NK-92 treated with Interleukin-12 subunit alpha and Interleukin-12 subunit beta, amount 100 ng/mL, for 24 hours (cell line): ENCODE data around the gene RPAP3.

Experiments
- DNase-seq: peaks from one replicate; lab custom pipeline; 2025; lab: John Stamatoyannopoulos, UW

Gene RPAP3

GRCh38 chr12:47743311-47743860 is 37.6 kb upstream of the RPAP3 start:
- no peak for DNase-seq

DNA sequence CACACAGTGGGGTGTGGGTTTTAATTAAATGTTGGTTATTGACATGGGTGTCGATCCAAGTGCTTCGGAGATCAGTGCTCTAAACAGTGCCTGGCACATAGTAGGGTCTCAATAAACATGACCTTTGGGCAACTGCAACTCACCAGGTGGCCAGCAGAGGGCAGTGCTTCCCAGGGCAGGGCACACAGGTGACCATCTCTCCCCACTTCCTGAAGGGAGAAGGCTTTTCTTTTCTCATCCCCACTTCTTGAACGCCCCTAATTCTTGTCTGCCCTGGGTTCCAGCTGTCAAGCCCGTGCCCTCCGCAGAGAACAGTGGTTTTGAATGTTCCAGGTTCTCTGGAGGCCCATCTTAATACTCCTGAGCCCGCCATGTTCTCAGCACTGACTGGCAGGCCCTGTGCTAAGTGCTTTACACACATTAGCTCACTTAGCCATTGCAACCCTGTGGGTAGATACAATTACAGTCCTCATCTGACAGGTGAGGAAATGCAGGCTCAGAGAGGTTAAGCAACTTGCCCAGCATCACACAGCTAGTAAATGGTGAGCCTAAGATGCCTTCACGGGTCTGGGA is 36.5 kb upstream of the RPAP3 start:
- peak; percentile 49 for DNase-seq

DNA sequence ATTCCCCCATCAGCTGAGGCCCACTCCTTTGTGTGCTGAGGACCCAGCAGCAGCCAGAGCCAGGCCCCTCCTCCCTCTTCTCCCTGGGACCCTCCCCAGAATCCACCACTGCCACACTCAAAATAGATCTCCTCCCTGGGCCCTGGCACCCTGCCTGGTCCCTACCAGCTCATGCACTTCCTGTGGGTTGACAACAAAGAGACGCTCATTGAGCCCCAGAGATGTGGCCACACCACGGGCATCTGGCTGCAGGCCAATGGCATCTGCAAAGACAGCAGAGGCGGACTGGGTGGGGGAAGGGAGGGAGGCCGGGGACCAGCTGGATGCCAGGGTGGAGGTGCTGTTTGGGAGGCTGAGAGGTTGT is 35.5 kb upstream of the RPAP3 start:
- DNase-seq = no peak

DNA sequence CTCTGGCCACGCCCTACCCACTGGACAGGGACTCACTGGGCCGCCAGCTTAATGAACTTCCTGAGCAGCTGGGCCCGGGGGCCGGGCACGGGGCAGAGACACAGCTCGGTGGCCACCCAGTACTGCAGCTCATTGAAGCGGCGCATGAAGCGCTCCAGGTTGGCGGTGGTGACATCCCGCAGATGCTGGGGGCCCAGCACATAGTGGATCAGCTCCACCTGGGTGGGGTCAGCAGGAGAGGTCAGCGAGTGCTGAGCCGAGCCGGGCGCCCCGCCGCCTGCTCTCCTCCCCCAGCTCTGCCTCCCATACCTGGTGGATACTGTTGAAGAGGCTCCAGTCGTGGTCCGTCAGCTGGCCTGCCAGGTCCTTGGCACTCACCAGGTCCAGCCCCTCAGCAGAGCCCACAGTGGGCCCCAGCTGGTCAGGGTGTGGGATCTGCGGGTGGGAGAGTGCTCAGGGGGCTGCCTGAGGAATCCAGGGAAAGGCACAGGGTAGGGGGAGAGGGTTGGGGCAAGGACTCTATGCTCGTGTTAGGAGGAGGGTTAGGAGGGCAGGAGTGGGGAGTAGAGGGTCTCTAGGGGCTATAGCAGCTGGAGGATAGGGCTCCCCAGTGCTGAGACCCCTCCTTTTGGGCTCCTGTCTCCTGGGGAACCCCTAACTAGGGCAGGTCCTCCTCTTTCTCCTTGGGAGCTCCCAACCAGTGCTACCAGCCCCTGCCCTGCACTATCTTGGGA is 34.9 kb upstream of the RPAP3 start:
- no peak for DNase-seq

- no peak for DNase-seq
These were observed 34.1 kb upstream of the RPAP3 start for GRCh38 chr12:47739979-47740378.

DNA sequence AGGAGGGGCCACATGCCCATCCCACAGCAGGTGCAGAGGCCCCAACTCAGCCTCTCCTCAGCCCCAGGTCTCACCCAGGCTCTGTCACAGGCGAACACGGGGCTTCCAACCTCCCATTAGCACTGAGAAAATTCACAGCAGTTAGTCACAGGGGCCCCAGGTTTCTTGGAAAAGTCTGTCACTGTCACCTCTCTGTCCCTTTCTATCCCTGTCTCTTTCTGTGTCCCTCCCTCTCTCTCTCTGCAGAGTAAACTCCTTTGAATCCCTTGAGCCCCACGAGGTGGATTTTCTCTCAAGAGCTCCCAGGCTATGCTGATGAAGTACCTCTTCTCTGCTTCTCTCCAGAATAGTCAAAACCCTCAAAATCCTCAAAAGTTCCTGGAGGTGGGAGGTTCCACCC is 33.5 kb upstream of the RPAP3 start:
- DNase-seq = no peak

DNA sequence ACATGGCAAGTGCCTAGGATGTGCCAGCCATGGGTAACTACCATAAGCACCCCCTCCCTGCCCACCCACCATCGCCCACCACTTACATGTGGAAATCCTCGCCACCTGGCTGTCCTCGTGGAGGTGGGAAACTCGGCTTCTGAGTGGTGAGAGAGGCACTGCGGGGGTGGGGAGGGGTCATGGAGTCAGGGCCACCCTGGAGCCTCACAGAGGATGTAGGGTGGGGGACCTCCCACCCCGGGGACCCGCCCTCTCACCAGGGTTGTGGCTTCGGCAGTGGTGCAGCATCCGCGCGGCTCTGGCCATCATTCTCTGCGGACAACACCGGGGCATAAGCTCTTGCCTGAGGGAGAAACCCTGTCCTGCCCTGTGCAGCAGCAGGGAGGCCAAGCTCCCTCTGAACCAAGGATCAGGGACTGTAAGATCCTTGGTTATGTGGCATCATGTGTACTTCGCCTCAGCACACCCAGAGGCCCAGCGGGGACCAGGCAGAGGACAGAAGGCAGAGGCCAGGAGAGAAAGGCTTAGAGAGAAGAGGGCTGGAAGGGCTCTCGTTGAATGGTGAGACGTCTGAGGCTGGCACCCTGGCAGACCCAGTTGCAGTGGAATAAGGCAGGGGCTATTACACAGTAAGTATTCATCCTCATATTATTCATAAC is 32.2 kb upstream of the RPAP3 start:
- DNase-seq = no peak

DNA sequence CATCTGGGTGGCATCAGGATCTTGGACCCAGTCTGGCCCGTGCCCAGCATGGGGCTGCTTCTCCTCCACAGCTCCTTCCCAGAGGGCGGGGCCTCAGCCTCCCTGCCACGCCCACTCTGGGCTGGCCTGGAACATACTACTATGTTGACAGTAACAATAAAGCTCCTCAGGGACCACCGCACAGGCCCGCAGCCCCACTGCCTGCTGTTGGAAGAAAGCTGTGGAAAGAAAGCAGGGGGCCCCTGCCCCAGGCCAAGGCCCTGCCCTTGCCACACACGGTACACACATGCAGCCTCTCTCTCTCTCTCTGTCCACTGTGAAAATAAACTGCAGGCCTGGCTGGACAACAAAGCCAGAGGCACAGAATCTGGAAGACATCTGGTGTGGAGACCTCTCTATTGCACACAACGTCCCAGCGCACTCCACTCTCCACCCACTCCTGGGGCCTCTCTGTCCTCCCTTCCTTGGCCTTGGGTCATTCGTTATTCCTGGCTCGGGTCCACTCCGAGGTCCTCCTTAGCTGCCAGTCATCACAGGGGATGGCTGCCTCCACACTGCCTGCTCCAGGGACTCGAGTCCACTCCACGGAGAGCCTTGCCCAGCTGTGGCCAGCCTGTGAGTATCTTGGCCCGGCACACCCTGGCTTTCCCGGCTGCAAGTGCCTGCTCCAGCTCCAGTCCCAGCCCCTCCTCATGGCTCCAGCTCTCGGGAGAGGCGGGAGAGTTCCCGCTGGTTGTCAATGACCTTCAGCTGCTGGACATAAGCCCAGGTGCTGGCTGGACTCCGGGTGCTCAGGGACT is 31.2 kb upstream of the RPAP3 start:
- DNase-seq = no peak

DNA sequence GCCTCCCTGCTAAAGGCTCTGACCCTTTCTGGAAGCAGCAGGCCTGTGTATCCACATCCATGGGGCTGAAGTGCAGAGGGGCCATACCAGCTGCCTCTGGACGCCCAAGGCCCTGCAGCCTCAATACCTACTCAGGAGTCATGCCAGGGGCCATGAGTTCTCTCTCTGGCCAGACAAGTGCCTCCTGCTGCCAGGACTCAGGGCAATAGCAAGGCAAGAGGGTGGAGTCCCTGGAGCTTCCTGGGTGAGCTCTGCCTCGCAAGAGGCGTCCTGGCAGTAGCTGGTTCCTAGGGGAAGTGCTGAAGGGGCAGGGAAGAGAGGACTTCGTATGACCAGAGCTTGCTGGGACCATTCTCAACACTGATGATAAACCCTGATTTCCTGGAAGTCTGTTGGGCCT is 30.4 kb upstream of the RPAP3 start:
- no peak for DNase-seq

GRCh38 chr12:47735649-47736048 is 29.8 kb upstream of the RPAP3 start:
- DNase-seq = no peak

- no peak for DNase-seq
These were observed 29.1 kb upstream of the RPAP3 start for GRCh38 chr12:47734725-47735480.

GRCh38 chr12:47733142-47733541 is 27.3 kb upstream of the RPAP3 start:
- no peak for DNase-seq

DNA sequence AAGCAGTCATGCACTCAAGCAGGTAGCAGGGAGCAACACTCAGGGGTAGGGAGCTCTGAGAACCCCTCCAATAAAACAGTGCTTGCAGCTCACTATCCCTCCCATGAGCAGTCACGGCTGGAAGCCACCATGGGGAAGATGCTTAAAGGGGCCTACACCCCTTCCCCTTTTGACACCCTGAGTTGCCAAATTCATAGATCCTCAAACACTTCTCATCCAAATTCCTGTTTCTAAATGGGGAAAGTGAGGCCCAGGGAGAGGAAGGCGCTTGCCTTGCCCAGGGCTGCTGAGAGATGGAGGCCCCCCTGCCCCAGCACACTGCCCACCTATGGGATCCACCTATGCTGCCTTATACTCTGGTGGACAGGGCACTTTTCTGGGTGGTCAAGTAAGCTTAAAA is 26.7 kb upstream of the RPAP3 start:
- no peak for DNase-seq

GRCh38 chr12:47731723-47732122 is 25.9 kb upstream of the RPAP3 start:
- no peak for DNase-seq

GRCh38 chr12:47730341-47730744 is 24.5 kb upstream of the RPAP3 start:
- no peak for DNase-seq

DNA sequence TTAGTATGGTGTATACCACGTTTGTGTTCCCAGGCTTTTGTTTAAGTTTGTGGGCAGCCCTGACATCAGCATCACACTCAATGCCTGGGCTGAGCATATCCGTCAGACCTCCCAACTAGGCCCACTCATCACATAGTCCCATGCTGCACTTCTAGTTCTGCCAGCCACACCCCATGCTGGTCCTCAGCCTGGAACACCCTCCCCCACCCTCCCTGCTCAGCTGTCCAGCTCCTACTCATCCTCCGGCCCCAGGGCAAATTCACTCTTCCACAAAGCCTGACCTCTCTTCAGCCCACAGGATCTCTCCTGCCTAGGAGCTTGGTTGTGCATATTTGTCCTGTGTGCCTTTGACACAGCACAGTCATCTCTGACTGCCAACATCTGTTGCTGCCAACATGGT is 23.4 kb upstream of the RPAP3 start:
- no peak for DNase-seq

DNA sequence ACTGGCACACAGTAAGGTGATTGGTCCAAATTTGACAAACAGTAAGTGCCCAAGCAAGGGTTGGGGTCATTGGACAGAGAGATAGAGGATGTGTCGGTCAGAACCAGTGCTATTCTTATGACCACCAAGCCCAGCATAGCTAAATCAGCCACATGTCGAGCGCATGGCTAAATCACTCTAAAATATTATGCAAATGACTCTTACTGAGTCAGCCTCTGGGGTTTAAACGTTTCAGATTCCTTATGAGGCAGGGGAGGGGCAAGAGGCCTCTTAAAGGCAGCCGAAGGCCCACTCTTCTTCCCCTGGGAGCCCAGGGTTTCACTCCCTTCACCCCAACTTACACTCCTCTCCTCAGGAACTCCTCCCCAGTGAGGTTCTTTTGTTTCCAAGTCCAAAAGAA is 20.1 kb upstream of the RPAP3 start:
- no peak for DNase-seq

GRCh38 chr12:47725091-47725772 is 19.4 kb upstream of the RPAP3 start, which contains the start of gene ENDOU:
TSS of gene ENDOU (minus strand) at chr12:47725490. CDS start at chr12:47725413, 77 bp downstream.
- no peak for DNase-seq

GRCh38 chr12:47722941-47723631 is 17.3 kb upstream of the RPAP3 start:
- DNase-seq = no peak

- DNase-seq = no peak
These were observed 16.5 kb upstream of the RPAP3 start for GRCh38 chr12:47722136-47722834.
